Endothelial cell of umbilical vein (primary cell): Measurements from ENCODE around the gene LGR6. TPM values are rescaled to one million over a fixed set of nuclear protein-coding genes. Genes with fewer than 3 reads are reported as not detected.

ENCODE experiments used
- BruUV-seq: library from RNA; stranded (reverse); fragments of 400-500 nt; replicated peaks from 2 replicates; lab custom pipeline; 2021; lab: Mats Ljungman, UMichigan
- CTCF ChIA-PET: fragments of 300-600, 350-600 bp; sonication (Branson Sonifier 250); formaldehyde crosslinking; loops from one replicate; lab custom pipeline; 2021; ENCODE audit warnings: antibody characterized with exemption, inconsistent platforms; lab: Charles Lee
- POLR2A ChIA-PET: fragments of 300-600, 350-600 bp; sonication (Branson Sonifier 250); formaldehyde crosslinking; loops from one replicate; lab custom pipeline; 2021; ENCODE audit warnings: antibody characterized with exemption, inconsistent platforms; lab: Charles Lee
- DNase-seq: peaks from one replicate; pipeline ENCODE4 v3.0.0-alpha.2; 2011; ENCODE audit warnings: low read depth, low spot score
- FAIRE-seq: peaks from 2 replicates; lab custom pipeline; 2011; peaks lifted over from hg19 to GRCh38; lab: Jason Lieb, UNC
- H2AFZ ChIP-seq: 2 replicates; pipeline ENCODE4 v1.6.0; 2012; ENCODE audit warnings: low read depth, low read length, control low read depth, inconsistent platforms
- H3K27ac ChIP-seq: 2 replicates; pipeline ENCODE4 v1.5.1; 2011; ENCODE audit warnings: low read depth, mild to moderate bottlenecking, control low read depth, low read length, moderate library complexity; ENCODE audit not compliant: insufficient read depth
- H3K27me3 ChIP-seq, 2 experiments: 2 replicates each; pipeline versions ENCODE4 v1.6.0 to v1.6.1; 2011; ENCODE audit warnings: low read length in 2 of 2, mixed read lengths in 1 of 2; ENCODE audit not compliant: control insufficient read depth in 2 of 2, insufficient read depth in 2 of 2
- H3K36me3 ChIP-seq, 2 experiments: 2 replicates in 1 of 2; 3 replicates in 1 of 2; pipeline ENCODE4 v1.5.1; 2011; ENCODE audit warnings: low read length in 2 of 2, mild to moderate bottlenecking in 1 of 2, moderate library complexity in 1 of 2; ENCODE audit not compliant: control insufficient read depth in 2 of 2, insufficient read depth in 2 of 2; ENCODE audit errors: extremely low read depth in 1 of 2
- H3K4me1 ChIP-seq: 3 replicates; pipeline ENCODE4 v1.5.1; 2011; ENCODE audit warnings: mild to moderate bottlenecking, low read length; ENCODE audit not compliant: control insufficient read depth, insufficient read depth; ENCODE audit errors: extremely low read depth
- H3K4me2 ChIP-seq: 2 replicates; pipeline ENCODE4 v1.6.1; 2011; ENCODE audit warnings: low read length, control low read depth, mixed read lengths; ENCODE audit not compliant: insufficient read depth
- H3K4me3 ChIP-seq, 3 experiments: fragments of 200-600 bp in 1 of 3; sonication (generic), shearing (Covaris generic) in 1 of 3; replicated peaks in 1 of 3; 2 replicates each; pipeline ENCODE4 v1.5.1; 2011 to 2016; ENCODE audit warnings: control low read depth in 3 of 3, low read length in 3 of 3, mild to moderate bottlenecking in 2 of 3, inconsistent platforms in 1 of 3, low read depth in 1 of 3, moderate library complexity in 1 of 3; ENCODE audit not compliant: insufficient read depth in 1 of 3
- H3K79me2 ChIP-seq: 2 replicates; pipeline ENCODE4 v1.6.0; 2012; ENCODE audit warnings: low read length, inconsistent platforms; ENCODE audit not compliant: control insufficient read depth, insufficient read depth
- H3K9ac ChIP-seq: replicated peaks from 2 replicates; pipeline ENCODE3; 2011; ENCODE audit warnings: low read length, control low read depth; ENCODE audit not compliant: insufficient read depth; ENCODE audit errors: extremely low read depth
- H3K9me1 ChIP-seq: replicated peaks from 3 replicates; pipeline ENCODE4 v1.6.0; 2011; ENCODE audit warnings: mild to moderate bottlenecking, low read length; ENCODE audit not compliant: control insufficient read depth, insufficient read depth; ENCODE audit errors: extremely low read depth
- H3K9me3 ChIP-seq: replicated peaks from 2 replicates; pipeline ENCODE4 v1.5.1; 2012; ENCODE audit warnings: low read length, inconsistent platforms; ENCODE audit not compliant: control insufficient read depth, insufficient read depth
- H4K20me1 ChIP-seq: replicated peaks from 2 replicates; pipeline ENCODE3; 2011; ENCODE audit warnings: mild to moderate bottlenecking, low read length; ENCODE audit not compliant: control insufficient read depth, insufficient read depth; ENCODE audit errors: extremely low read depth
- CTCF ChIP-seq, 2 donors: IDR thresholded peaks; 1 replicate in 1 of 2; 2 replicates in 1 of 2; pipeline ENCODE4 v1.5.1; 2011; ENCODE audit warnings: low read length in 2 of 2, mild to moderate bottlenecking in 2 of 2, moderate library complexity in 2 of 2, control low read depth in 1 of 2, inconsistent platforms in 1 of 2, low read depth in 1 of 2; ENCODE audit not compliant: insufficient read depth in 1 of 2; ENCODE audit errors: extremely low read depth in 1 of 2
- EZH2 ChIP-seq: IDR thresholded peaks from 2 replicates; pipeline ENCODE4 v1.6.1; 2012; ENCODE audit warnings: borderline replicate concordance, low read depth, mild to moderate bottlenecking, moderate library complexity, low read length, inconsistent platforms; ENCODE audit not compliant: severe bottlenecking
- FOS ChIP-seq: IDR thresholded peaks from 2 replicates; pipeline ENCODE4 v1.6.1; 2011; ENCODE audit warnings: mild to moderate bottlenecking, low read length, moderate library complexity, borderline replicate concordance; ENCODE audit not compliant: insufficient read depth
- GATA2 ChIP-seq: IDR thresholded peaks from 2 replicates; pipeline ENCODE4 v1.7.0; 2011; ENCODE audit warnings: low read depth, mild to moderate bottlenecking, moderate library complexity, mixed read lengths, low read length; ENCODE audit not compliant: insufficient read length, insufficient read depth
- JUN ChIP-seq: IDR thresholded peaks from 2 replicates; pipeline ENCODE4 v1.6.1; 2011; ENCODE audit warnings: borderline replicate concordance, low read depth; ENCODE audit not compliant: insufficient read length, insufficient read depth
- MAX ChIP-seq: IDR thresholded peaks from 2 replicates; pipeline ENCODE4 v1.6.1; 2011; ENCODE audit not compliant: insufficient read depth, insufficient read length
- MYC ChIP-seq: IDR thresholded peaks from one replicate; pipeline ENCODE4 v1.6.1; 2011; ENCODE audit warnings: mild to moderate bottlenecking, low read depth, low read length
- POLR2A ChIP-seq: IDR thresholded peaks from 2 replicates; pipeline ENCODE4 v1.6.1; 2012; ENCODE audit warnings: low read depth, mild to moderate bottlenecking, control low read depth, low read length
- POLR2AphosphoS5 ChIP-seq: IDR thresholded peaks from 2 replicates; pipeline ENCODE4 v1.6.1; 2012; ENCODE audit warnings: low read depth, mild to moderate bottlenecking, control low read depth, low read length, moderate library complexity; ENCODE audit not compliant: insufficient read depth
- dilution Hi-C: fragments of 300-500 bp; cut with MboI; formaldehyde crosslinking; loops from one replicate; pipeline ENCODE4 v1.15.0; 2019; ENCODE audit warnings: low sequenced_read_pairs; ENCODE audit not compliant: extremely low pct_ligation_motif_present
- intact Hi-C: fragments of 100-400 bp; cut with micrococcal nuclease; formaldehyde crosslinking; loops from one replicate; pipeline ENCODE4 v1.10.0; 2022
- polyA plus RNA-seq, 4 experiments: library from polyadenylated mRNA; depleted of rRNA in 3 of 4; stranded (reverse) in 3 of 4; unstranded in 1 of 4; fragments of >200 nt; gene quantifications; 2 replicates each; pipeline versions ENCODE4 v1.2.1 to v1.2.3, GENCODE V29; 2011 to 2012; ENCODE audit warnings: missing spikeins in 1 of 4
- total RNA-seq: library from RNA; stranded (reverse); gene quantifications from 2 replicates; pipeline ENCODE4 v1.2.3, GENCODE V29; 2021

LGR6 gene
- total and polyA plus RNA-seq, 2 donors (not counting 3 experiments of a cell fraction or from before 2014, with no cell fraction given) = not detected

- H3K4me3 ChIP-seq = no peak overlapping the region
- dilution Hi-C loops = no loop called here
- H3K9me3 ChIP-seq = no peaks in the 10 kb centered on the region
- no peaks in the 10 kb centered on the region for H3K79me2 ChIP-seq
- no TSS peak for BruUV-seq
- no peak overlapping the region for H3K9ac ChIP-seq
- no peak overlapping the region for H3K27ac ChIP-seq
- no peak overlapping the region for H2AFZ ChIP-seq
- TF ChIP-seq MYC (no peak), FOS (no peak), POLR2AphosphoS5 (no peak), GATA2 (no peak)
- no peaks in the 10 kb centered on the region for H3K9me1 ChIP-seq
- no peak for FAIRE-seq
- POLR2A ChIA-PET = no interaction called here
- H3K36me3 ChIP-seq = no peaks in the 10 kb centered on the region
- CTCF ChIA-PET = interaction anchor here (4.5 kb wide), 1 partner anchor 9 kb away, joined by 22 read pairs; no protein-coding TSS in a partner anchor
- no peaks in the 10 kb centered on the region for H3K4me1 ChIP-seq
- no peaks in the 10 kb centered on the region for H4K20me1 ChIP-seq
- peaks cover 4 to 11% of the 10 kb centered on the region in 2 experiments for H3K27me3 ChIP-seq
- no peak overlapping the region for H3K4me2 ChIP-seq
- no peak for DNase-seq
- intact Hi-C loops = no loop called here
Observed at GRCh38 chr1:202227053-202227672, 33.6 kb downstream of the LGR6 start.

- H4K20me1 ChIP-seq = no peaks in the 10 kb centered on the region
- no peak for TF ChIP-seq EZH2
- no peak for TF ChIP-seq MYC
- TF ChIP-seq JUN = no peak
- TF ChIP-seq GATA2 = no peak
- no peak for TF ChIP-seq FOS
- no peak for TF ChIP-seq POLR2AphosphoS5
- no peak for TF ChIP-seq POLR2A
- no peak for TF ChIP-seq CTCF (IDR thresholded peaks at IDR 0.05; ENCODE audit: extremely low read depth in 1 of 2, insufficient read depth in 1 of 2, low read depth in 1 of 2, low read length in 2 of 2)
- TF ChIP-seq MAX = no peak
- no peak overlapping the region for H3K9ac ChIP-seq
- ChIA-PET CTCF (no interaction called here), POLR2A (no interaction called here)
- H3K27ac ChIP-seq = no peak overlapping the region
- dilution Hi-C loops = no loop called here
- FAIRE-seq (no peak), DNase-seq (no peak)
- BruUV-seq = no TSS peak
- H3K9me1 ChIP-seq = no peaks in the 10 kb centered on the region
- peaks cover 4 to 11% of the 10 kb centered on the region in 2 experiments for H3K27me3 ChIP-seq
- no peaks in the 10 kb centered on the region for H3K36me3 ChIP-seq
- no peak overlapping the region for H3K4me3 ChIP-seq
- no peaks in the 10 kb centered on the region for H3K4me1 ChIP-seq
- intact Hi-C loops = no loop called here
- no peaks in the 10 kb centered on the region for H3K9me3 ChIP-seq
- no peaks in the 10 kb centered on the region for H3K79me2 ChIP-seq
- H2AFZ ChIP-seq = no peak overlapping the region
- no peak overlapping the region for H3K4me2 ChIP-seq
Observed at GRCh38 chr1:202227997-202228401, 34.4 kb downstream of the LGR6 start.
